Common myeloid progenitor, CD34-positive (primary cell): ENCODE measurements around the gene CIBAR2.
"Not testable (repeated sequence)": the region's sequence is repeated elsewhere in the genome, so short reads cannot be mapped to it uniquely, and the experiment has no call there.

Experiments used
- CTCF ChIA-PET: fragments of 350-600 bp; sonication (Branson Sonifier 250); formaldehyde crosslinking; loops from one replicate; lab custom pipeline; 2021; ENCODE audit warnings: antibody characterized with exemption; lab: Charles Lee
- POLR2A ChIA-PET: fragments of 350-600 bp; sonication (Branson Sonifier 250); formaldehyde crosslinking; loops from one replicate; lab custom pipeline; 2021; ENCODE audit warnings: antibody characterized with exemption; lab: Charles Lee
- DNase-seq, 3 donors: peaks; one replicate each; pipeline versions ENCODE4 v3.0.0 to v3.0.0-alpha.2; 2013
- H3K27ac ChIP-seq, 2 experiments: 1 replicate in 1 of 2; 2 replicates in 1 of 2; pipeline ENCODE4 v1.7.0; 2013; ENCODE audit warnings: inconsistent platforms in 2 of 2, low read length in 2 of 2, mild to moderate bottlenecking in 2 of 2, low read depth in 1 of 2, moderate library complexity in 1 of 2; ENCODE audit not compliant: severe bottlenecking in 2 of 2, insufficient read depth in 1 of 2, poor library complexity in 1 of 2
- H3K27me3 ChIP-seq, 5 experiments: replicated peaks in 2 of 5; 1 replicate in 3 of 5; 2 replicates in 2 of 5; pipeline versions ENCODE4 v1.6.1 to v1.7.0; 2013; ENCODE audit warnings: low read length in 4 of 5, mild to moderate bottlenecking in 2 of 5, moderate library complexity in 2 of 5, inconsistent platforms in 1 of 5; ENCODE audit not compliant: insufficient read depth in 5 of 5, control insufficient read depth in 4 of 5
- H3K36me3 ChIP-seq, 4 experiments: 1 replicate in 2 of 4; 2 replicates in 2 of 4; pipeline versions ENCODE4 v1.6.1 to v1.7.0; 2013; ENCODE audit warnings: low read length in 3 of 4, control low read depth in 1 of 4, mild to moderate bottlenecking in 1 of 4; ENCODE audit not compliant: control insufficient read depth in 4 of 4, insufficient read depth in 4 of 4
- H3K4me1 ChIP-seq, 4 experiments: 1 replicate in 3 of 4; 2 replicates in 1 of 4; pipeline versions ENCODE4 v1.6.1 to v1.7.1; 2013; ENCODE audit warnings: low read length in 3 of 4, mild to moderate bottlenecking in 3 of 4, control low read depth in 1 of 4, inconsistent platforms in 1 of 4, moderate library complexity in 1 of 4; ENCODE audit not compliant: control insufficient read depth in 4 of 4, insufficient read depth in 4 of 4; ENCODE audit errors: control extremely low read depth in 1 of 4
- H3K4me3 ChIP-seq, 7 experiments: 1 replicate in 4 of 7; 2 replicates in 3 of 7; pipeline versions ENCODE4 v1.5.1 to v1.7.0; 2013; ENCODE audit warnings: mild to moderate bottlenecking in 7 of 7, low read length in 6 of 7, moderate library complexity in 6 of 7, inconsistent platforms in 2 of 7, low read depth in 2 of 7, control low read depth in 1 of 7; ENCODE audit not compliant: insufficient read depth in 4 of 7, control insufficient read depth in 1 of 7; ENCODE audit errors: extremely low read depth in 1 of 7
- H3K9me3 ChIP-seq, 5 experiments: 1 replicate in 4 of 5; 2 replicates in 1 of 5; pipeline versions ENCODE4 v1.6.1 to v1.7.1; 2013; ENCODE audit warnings: low read length in 4 of 5, mild to moderate bottlenecking in 2 of 5, inconsistent platforms in 1 of 5, low read depth in 1 of 5, moderate library complexity in 1 of 5; ENCODE audit not compliant: control insufficient read depth in 4 of 5, insufficient read depth in 2 of 5; ENCODE audit errors: control extremely low read depth in 1 of 5
- WGBS: methylation state at CpG from one replicate; pipeline ENCODE4 v1.1.5; 2013; ENCODE audit not compliant: insufficient coverage; 5-methylcytosine and 5-hydroxymethylcytosine counted together

Gene CIBAR2

DNA sequence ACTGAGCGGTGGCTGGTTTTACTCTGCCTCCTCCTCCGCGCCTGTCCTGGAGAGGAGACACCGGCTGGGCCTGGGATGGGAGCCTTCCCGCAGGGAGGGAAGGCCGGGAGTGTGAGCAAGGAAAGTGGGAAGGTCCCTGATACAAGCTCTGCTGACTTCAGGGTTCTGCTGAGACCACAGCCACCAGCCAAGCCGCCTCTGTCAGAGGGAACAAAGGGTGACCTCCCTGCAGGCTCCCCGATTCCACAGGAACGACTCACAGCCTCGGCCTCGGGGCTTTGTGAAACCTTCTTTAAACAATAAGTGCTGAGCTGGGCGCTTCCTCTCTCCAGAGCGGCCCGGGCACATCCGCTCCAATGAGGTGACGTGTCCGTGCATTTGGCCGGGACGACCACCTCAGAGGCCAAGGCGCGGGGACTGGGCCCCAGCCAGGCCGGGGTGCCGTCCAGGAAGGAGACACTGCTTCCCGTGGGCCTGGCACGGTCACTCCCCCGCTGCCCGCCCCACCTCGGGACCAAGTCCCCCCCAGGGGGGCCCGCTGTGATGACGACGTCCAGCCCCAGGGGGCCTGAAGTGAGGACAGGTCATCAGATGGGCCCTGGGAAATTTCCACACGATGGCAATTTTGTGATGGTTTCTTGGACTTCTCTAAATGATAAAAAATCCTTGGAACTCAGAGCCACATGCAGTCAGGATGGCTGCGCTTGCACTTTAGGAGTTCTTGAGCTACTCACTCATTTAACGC, 11.8 kb upstream of the CIBAR2 start:
- ChIA-PET POLR2A (no interaction called here), CTCF (interaction anchor here (1.0 to 2.8 kb wide), 2 partner anchors 9 kb away, joined by 5 to 14 read pairs; no protein-coding TSS in a partner anchor)
- DNase-seq: no peak
- Histone ChIP-seq H3K4me1 (peaks cover 0 to 7% (median 6%) of the 10 kb centered on the region in 4 experiments), H3K36me3 (no peaks in the 10 kb centered on the region), H3K27ac (no peak overlapping the region), H3K4me3 (no peak overlapping the region), H3K27me3 (peaks cover 0 to 3% (median 0%) of the 10 kb centered on the region in 5 experiments), H3K9me3 (no peaks in the 10 kb centered on the region)
- 91% methylated on average over 25 of the region's 34 CpGs for WGBS

DNA sequence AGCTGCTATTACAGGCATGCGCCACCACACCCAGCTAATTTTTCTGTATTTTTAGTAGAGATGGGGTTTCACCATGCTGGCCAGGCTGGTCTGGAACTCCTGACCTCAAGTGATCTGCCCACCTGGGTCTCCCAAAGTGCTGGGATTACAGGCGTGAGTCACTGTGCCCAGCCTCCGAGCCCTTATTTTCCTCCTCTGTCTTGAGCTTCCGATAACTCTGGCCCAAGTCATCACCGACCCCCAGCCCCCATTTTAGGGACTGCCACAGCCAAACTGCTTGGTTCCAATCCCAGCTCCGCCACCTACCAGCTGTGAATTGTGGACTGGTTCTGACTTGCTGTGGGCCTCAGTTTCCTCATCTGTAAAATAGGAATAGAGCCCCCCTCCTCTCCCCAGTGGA, 11.2 kb upstream of the CIBAR2 start:
- H3K4me3 ChIP-seq, POLR2A ChIA-PET, H3K4me1 ChIP-seq, H3K36me3 ChIP-seq, H3K9me3 ChIP-seq, H3K27ac ChIP-seq, H3K27me3 ChIP-seq, DNase-seq: not testable (repeated sequence)
- CTCF ChIA-PET: interaction anchor here (1.0 kb wide), 1 partner anchor 9 kb away, joined by 5 read pairs; no protein-coding TSS in a partner anchor
- WGBS: 98% methylated on average over 6 of the region's 6 CpGs

DNA sequence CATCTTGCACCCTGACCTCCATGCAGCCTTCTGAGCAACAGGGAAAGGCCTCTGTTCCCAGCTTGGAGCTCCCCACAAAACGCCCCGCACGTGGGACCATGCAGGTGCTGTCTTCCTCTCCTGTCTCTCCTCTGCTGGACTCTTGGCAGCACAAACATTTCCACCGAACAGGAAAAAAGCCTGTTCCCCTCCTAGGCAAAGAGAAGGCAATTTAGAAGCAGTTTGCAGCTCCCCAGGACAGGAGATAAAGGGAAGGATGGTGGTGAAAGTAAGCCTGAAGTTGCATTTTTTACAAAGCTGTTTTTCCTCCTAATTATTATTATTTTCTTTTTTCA, 7.7 kb upstream of the CIBAR2 start:
- Histone ChIP-seq H3K9me3 (peaks cover 0 to 3% (median 0%) of the 10 kb centered on the region in 5 experiments), H3K36me3 (no peaks in the 10 kb centered on the region), H3K27me3 (no peaks in the 10 kb centered on the region), H3K4me3 (no peak overlapping the region), H3K4me1 (peaks cover 0 to 3% (median 1%) of the 10 kb centered on the region in 4 experiments), H3K27ac (no peak overlapping the region)
- ChIA-PET CTCF (no interaction called here), POLR2A (no interaction called here)
- 100% methylated on average over 3 of the region's 4 CpGs for WGBS
- no peak for DNase-seq

DNA sequence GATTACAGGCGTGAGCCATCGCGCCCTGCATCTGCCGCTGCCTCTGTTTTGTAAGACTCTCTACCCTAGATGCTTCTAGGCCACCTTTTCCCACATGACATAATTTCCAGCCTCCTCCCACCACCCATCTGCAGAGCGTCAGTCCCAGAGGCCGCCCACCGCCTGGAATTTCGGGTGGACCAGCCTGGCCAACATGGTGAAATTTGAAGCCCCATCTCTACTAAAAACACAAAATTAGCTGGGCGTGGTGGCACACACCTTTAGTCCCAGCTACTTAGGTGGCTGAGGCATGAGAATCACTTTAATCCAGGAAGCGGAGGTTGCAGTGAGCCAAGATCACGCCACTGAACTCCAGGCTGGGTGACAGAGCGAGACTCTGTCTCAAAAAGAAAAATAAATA, 5.1 kb upstream of the CIBAR2 start:
- no peaks in the 10 kb centered on the region for H3K27me3 ChIP-seq
- H3K9me3 ChIP-seq: peaks cover 0 to 3% (median 0%) of the 10 kb centered on the region in 5 experiments
- no peak overlapping the region for H3K27ac ChIP-seq
- ChIA-PET POLR2A (no interaction called here), CTCF (no interaction called here)
- WGBS: 88% methylated on average over 8 of the region's 12 CpGs
- H3K4me1 ChIP-seq: peaks cover 0 to 4% (median 2%) of the 10 kb centered on the region in 4 experiments
- no peak for DNase-seq
- H3K36me3 ChIP-seq: no peaks in the 10 kb centered on the region
- H3K4me3 ChIP-seq: no peak overlapping the region

DNA sequence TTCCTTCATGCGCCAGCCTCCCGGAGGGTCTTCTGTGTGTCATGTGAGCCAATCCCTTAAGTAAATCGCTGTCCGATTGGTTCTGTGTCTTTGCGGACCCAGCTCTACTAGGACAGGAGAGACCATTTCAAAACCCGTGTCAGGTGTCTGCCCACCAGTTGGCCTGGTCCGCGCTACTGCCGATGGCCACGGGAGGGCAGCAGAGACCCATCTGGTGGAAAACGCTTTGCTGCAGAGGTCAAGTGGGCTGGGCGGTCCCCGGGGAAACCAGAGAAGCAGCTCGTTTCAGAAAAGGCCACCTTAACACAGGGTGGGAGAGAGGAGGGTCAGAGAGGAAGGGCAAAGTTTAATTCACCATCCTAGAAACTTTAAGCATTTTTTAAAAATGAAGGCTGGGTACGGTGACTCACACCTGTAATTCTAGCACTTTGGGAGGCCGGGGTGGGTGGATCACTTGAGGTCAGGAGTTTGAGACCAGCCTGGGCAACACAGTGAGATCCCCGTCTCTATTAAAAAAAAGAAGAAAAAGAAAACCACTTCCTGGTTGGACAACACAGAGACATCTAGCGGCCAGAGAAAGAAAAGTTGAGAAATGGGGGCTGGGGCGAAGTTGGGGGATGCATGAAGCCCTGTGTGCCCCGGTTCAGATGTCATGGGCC, 2.8 kb upstream of the CIBAR2 start:
- ChIA-PET CTCF (interaction anchor here (0.6 to 3.8 kb wide), 22 partner anchors 8 to 501 kb away, joined by 3 to 21 read pairs (median 4); no protein-coding TSS in a partner anchor), POLR2A (no interaction called here)
- Histone ChIP-seq H3K36me3 (no peaks in the 10 kb centered on the region), H3K9me3 (peaks cover 0 to 3% (median 0%) of the 10 kb centered on the region in 5 experiments), H3K4me3 (peak overlapping the region in 5 of 7 experiments; percentile 19 to 58 (median 35)), H3K27ac (peak overlapping the region in 1 of 2 experiments; percentile 34), H3K27me3 (no peaks in the 10 kb centered on the region), H3K4me1 (peaks cover 0 to 4% (median 2%) of the 10 kb centered on the region in 4 experiments)
- DNase-seq: peak; percentile 66 to 73 (median 72)
- WGBS: 11% methylated on average over 15 of the region's 20 CpGs

DNA sequence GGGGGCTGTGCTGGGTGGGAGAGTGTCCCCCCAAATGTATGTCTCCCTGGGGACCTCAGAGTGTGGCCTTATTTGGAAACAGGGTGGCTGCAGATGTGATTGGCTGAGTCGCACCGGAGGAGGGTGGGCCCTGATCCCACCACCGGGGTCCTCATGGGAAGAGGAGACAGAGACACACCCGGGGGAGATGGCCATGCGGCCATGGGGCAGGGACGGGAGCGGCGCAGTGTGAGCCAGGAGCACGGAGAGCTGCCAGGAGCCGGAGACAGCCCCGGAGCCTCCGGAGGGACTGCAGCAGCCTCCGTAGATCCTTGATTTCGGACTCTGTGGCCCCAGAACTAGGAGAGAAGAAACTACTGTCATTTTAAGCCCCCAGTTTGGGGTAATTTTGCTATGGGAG, 1.6 kb upstream of the CIBAR2 start:
- peaks cover 0 to 4% (median 2%) of the 10 kb centered on the region in 4 experiments for H3K4me1 ChIP-seq
- H3K36me3 ChIP-seq: no peaks in the 10 kb centered on the region
- no peaks in the 10 kb centered on the region for H3K27me3 ChIP-seq
- no peak overlapping the region for H3K4me3 ChIP-seq
- POLR2A ChIA-PET: no interaction called here
- 87% methylated on average over 12 of the region's 14 CpGs for WGBS
- H3K9me3 ChIP-seq: peaks cover 0 to 3% (median 0%) of the 10 kb centered on the region in 5 experiments
- CTCF ChIA-PET: interaction anchor here (1.0 to 3.8 kb wide), 6 partner anchors 9 to 502 kb away, joined by 3 to 21 read pairs (median 8); no protein-coding TSS in a partner anchor
- no peak for DNase-seq
- H3K27ac ChIP-seq: no peak overlapping the region
